GM15510 (cell line): Measurements from ENCODE around the gene STARD10.
A peak's percentile ranks its signal among the peaks of the same experiment; 100 is the strongest.

Experiments used
- POLR2A ChIP-seq: IDR thresholded peaks from 3 replicates; pipeline ENCODE4 v1.6.1; 2011; ENCODE audit warnings: borderline replicate concordance; ENCODE audit not compliant: insufficient read length; ENCODE audit errors: extremely low read depth

Gene STARD10, protein sequence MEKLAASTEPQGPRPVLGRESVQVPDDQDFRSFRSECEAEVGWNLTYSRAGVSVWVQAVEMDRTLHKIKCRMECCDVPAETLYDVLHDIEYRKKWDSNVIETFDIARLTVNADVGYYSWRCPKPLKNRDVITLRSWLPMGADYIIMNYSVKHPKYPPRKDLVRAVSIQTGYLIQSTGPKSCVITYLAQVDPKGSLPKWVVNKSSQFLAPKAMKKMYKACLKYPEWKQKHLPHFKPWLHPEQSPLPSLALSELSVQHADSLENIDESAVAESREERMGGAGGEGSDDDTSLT

DNA sequence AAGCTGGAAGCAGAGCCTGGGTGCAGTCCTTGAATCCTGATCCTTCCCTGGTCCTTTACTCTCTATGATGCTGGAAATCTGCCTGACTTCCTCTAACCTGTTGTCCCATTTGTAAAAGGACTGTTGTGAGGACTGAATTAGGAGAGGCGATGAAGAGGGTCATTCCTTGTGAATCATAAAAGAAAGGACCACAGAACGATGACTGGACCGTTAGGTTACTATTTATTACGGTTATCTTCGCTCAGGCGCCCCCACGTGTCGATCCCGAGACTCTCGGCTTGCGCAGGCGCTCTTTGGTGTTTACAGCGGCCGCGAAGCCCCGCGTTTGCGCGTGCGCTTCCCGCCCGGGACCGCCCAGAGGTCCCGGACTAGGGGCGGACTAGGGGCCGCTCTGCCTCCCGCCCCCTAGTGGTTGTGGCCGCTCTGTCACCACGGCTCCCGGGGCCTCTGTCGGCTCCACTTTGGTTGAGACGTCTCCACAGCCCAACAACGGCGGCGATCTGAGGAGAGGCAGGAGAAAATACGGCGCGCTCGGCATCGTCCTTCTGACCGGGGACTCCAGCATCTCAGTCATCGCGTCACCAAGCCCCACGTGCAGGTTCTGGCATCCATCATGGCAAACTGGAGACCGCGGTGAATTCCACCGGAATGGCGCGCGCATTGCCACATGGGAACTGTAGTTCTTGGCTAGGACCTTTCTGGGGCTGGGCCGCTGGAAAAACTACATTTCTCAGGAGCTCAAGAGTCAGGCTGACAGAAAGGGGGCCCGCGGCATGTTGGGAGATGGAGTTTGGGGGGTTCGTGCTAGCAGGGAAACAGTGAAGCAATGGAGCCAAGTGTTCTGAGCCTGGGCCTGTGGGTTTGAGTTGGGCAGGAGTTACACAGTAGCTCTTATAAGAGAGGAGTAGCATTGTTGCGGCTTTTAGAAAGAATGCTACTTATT is at the start of gene STARD10:
Gene STARD10 (minus strand): TSS at position 623 of the 943 bp plus-strand sequence. CDS start 12,866 bp downstream, outside the sequence.
- peak; percentile 51 for TF ChIP-seq POLR2A

DNA sequence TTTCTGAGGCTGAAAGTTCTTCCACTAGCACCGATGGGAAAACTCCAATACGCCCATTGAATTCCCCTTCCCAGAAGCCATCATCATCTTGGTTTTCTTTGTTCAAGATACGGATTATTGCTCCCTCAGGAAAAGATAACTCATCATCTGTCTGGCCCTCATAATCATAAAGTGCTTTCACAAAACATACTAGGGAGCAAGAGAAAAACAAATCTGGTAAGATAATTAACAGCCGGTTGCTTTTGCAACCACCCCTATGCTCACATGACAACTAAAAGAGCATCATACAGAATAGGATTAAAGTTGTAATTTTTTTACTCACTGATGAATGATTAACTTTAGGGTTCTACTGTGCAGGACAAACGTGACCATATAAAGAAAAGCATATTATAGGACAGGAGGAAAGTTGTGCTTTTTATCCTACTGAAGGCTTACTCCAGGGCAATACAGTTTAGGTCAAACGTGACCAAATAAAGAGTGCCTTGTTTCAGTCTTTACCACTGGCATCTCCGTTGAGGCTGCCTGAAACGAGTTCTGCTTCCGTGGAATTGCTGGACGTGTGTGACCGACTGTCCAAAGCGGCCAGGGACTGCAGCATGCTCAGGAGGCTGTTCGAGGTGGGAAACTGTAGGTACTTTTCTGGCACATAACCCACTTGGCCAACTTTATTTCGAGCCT is 48.9 kb upstream of the STARD10 start:
- no peak for TF ChIP-seq POLR2A

DNA sequence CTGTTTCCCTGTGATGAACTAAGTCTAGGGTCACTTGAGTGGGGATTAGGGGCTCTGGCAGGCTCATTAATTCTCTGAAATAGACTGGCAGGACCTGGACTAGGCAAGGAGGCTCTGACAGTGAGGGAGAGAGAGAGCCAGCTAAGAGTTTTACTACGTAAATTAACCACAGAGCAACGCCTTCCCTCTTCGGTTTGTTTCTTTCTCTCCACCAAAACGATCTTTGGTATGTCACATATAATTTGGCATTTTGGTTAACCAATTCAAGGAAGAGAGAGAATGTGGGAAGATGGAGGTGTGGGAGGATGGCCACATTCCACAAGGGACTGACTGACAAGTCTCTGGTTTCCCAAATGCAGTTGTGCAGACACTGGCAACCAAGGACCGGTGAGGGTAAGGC is 48.3 kb upstream of the STARD10 start:
- TF ChIP-seq POLR2A = no peak

DNA sequence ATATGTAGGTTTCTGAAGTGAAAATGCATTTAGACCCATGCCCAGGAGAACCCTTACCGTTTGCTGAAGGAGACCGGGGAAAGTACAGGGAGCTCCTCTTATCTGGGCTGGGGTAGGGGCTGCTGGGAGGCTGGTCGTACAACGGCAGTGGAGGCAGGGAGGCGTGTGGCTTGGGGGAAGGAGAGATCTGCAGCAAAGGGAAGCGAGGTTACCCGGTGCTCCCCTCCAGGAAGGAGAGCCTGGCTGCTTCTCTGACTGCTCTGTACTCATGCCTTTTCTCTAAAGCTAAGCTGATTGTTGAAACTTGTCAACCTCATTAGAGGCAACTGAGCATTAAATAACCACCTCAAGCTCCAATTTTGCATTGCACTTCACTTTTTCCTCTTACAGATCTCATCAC is 47.5 kb upstream of the STARD10 start:
- no peak for TF ChIP-seq POLR2A

DNA sequence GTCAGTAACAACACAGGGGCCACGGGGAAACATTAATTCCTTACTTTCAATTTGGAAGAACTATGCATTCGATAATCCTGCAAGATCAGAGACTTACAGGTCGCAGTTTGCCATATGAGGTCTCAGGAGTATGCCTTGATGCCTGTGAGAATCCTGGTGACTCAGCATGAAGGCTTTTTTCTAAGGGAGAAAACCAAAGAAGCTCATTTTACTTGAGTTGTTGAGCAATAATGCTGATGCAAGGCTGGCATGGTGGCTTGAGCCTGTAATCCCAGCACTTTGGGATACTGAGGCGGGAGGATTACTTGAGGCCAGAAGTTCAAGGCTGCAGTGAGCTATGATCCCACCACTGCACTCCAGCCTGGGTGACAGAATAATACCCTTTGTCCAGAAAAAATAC is 46.9 kb upstream of the STARD10 start:
- TF ChIP-seq POLR2A = no peak

DNA sequence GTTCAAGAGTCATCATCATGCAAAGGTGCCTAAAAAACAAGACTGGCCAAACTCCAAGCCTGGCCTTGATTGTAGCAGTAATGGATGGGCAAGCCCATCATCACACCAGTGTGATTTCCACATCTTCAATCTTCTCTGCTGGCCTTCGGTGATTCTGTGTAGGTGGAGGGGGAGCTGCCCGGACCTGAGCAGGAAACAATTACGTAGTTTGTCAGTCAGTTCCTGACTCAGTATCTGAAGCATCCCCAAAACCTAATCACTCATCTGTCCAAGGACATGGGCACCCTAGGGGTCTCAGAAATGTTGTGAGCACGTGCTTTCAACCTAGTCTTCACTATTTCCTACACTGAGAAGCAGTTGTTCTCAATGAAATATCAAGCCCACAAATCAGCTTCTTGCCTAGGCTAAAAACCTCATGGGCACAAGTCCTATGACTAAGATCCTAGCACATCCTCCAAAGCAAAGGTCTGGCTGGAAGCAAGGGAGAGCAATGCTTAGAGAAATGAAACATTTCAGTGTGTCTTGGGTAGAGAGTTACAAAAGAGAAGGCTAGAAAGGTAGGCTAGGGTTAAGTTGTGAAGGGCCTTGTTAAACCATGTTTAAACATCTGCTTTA is 45.0 kb upstream of the STARD10 start:
- no peak for TF ChIP-seq POLR2A

DNA sequence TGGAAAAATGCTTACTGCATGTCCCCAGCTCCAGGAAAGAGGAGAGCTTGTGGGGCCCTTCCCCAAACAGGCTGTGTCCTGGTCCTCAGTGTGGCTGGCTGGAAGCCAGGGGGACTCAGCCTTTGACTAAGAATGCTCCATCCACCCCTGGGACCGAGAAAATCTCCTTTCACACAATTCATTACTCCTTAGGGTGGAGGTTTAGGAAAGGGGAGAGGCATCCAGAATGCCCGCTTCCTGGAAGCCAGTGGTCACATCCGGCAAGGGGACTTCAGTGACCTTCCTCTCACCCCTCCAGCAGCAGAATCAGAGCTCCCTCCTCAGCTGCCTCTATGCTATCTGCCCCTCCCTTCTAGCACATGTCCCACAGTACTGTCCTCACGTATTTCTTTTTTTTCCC is 42.3 kb upstream of the STARD10 start:
- TF ChIP-seq POLR2A = no peak

DNA sequence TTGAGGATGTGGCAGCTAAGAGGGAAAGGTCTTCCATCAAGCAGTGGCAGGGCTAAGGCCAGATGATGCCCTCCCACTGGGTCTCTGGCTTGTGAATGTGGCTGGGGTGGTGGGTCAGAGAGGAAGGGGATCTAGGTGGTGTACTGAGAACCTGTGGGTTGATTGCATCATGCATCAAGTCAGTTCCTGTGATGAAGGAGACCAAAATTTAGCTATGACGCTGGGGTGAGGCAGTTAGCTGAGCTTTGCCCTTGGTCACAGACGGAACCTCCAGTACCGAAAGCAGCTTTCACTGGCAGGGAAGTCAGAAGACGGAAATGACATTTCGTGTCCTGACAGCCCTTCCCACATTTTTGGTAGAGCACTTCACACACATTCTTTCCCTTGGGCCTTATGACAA is 41.1 kb upstream of the STARD10 start:
- TF ChIP-seq POLR2A = no peak

DNA sequence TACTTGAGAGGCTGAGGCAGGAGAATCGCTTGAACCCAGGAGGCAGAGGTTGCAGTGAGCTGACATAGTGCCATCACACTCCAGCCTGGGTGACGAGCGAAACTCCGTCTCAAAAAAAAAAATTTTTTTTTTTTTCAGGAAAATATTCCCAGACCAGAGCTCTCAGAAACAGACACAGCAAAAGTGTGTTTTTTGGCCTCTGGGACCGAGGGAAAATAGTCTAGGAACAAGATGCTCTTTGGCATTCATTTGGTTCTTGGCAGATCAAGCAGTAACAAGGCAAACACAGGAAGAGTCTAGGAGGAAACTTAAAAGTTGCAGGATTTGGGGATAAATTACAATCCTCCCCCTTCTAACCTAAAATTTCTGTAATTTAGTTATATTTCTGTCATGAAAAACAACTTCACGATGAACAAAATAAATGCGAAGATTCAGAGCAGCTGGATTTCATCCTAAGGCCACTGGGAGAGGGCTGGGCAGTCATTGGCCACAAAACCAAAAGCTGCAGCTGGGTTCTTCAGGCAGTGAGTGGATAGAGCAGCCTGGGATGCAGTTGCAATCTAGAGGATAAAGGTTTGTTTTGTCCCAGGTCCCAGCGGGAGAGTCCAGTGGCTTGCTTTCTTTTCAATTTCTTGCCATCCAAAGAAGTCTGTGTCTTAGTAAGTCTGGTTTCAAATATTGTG is 40.1 kb upstream of the STARD10 start:
- no peak for TF ChIP-seq POLR2A

DNA sequence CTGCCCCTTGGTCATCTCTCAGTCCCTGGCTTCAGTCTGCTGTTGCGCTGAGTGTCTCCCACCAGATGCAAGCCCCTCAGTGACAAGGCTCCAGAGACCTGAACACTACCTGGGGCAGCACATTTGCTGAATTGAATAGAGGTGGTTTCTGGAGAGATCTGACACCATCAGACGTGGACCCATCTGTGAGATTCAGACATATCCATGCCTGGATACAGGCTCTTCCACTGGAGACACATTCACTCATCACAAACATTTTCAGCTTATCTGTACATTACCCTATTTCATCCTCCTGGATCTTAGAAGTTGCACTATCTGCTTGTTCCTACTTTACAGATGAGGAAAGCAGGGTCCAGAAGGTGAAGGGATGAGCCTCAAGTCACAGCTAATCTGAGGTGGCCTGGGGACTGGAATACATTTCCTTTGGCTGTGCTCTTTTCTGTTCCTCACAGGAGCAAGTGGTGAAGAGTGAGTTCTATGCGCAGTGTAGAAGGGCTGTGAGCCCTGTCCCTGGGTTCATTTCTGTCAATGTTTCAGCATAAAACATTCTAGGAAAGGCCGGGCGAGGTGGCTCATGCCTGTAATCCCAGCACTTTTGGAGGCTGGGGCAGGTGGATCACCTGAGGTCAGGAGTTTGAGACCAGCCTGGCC is 39.4 kb upstream of the STARD10 start:
- no peak for TF ChIP-seq POLR2A

DNA sequence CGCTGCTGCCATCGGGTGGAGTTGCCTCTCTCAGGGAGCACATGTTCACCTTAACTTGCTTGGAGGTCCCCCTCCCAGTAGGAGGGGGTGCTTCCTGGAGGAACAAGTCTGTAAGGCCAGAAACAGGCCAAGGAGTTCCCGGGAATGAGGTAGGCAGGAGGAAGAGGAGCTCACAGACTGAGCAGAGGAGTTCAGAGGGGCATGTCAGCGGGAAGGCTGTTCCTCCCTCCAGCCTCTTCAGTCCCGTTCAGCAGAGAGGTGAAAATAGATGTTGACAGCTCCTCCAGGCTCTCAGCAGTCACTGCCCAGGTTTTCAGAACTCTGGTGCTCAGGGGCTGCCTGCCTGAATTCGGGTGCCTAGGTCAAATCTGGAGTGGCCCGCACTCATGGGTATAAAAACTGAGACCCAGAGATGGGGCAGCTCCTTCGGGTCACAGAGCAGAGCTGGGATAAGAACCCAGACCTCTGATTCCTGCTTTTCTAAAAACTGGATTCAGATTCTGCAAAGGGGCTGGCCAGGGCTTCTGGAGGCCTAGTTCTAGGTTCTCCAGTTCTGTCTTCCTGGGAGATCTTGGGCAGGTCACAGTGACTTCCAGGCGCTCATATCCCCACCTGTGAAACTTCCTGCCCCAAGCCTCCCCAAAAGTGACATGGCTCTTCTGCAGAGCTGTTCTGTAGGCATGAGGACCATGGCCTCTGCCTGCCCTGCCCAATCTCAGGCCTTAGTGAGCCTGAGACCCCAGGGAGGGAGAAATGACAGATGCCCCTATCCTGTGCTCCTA is 38.6 kb upstream of the STARD10 start:
- no peak for TF ChIP-seq POLR2A

DNA sequence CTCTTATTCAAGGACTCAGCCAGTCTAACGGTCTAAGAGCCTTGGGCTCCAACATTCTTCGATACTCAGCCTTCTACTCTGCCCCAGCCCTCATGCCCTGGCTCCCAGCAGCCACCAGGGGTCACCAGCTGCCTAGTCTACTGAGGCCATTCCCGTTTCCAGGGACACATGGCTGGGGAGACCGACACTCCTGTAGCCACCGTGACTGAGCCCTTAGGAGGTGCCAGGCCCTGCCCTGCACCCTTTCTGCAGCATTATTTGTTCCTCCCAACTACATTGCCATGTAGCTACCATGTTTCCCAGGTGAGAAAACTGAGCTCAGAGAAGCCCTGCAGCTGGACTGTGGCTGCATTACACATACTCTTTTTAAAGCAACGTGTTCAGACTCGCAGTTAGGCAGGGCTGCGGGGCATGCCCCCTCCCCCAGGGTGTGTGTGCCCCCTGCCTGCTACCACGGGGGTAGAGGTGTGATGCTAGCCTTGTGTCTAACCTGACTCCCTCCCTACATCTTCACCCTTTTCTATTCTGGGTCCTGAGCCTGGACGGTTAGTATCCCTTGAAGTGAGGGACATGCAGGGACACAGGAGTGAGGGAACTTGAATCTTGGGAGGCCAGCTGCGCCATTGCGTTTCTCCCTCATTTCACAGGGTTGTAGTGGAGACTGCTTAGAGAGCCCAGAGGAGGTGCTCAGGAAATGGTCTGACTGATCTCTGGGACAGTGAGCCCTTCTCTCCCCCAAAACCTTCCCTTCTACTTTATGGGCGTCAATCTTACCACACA is 37.9 kb upstream of the STARD10 start:
- no peak for TF ChIP-seq POLR2A
